T-helper 1 cell (primary cell): ENCODE results near the gene OR14A2.
"Not testable (repeated sequence)": the region's sequence is repeated elsewhere in the genome, so short reads cannot be mapped to it uniquely, and the experiment has no call there.

Source experiments
- DNase-seq, 5 donors: peaks; one replicate each; pipeline ENCODE4 v3.0.0-alpha.2; 2012 to 2020
- total RNA-seq, 4 donors: gene quantifications; one replicate each; lab custom pipeline; 2026; lab: John Stamatoyannopoulos, UW

OR14A2 gene
- total RNA-seq, result 0 reads per million in 4 donors

DNA sequence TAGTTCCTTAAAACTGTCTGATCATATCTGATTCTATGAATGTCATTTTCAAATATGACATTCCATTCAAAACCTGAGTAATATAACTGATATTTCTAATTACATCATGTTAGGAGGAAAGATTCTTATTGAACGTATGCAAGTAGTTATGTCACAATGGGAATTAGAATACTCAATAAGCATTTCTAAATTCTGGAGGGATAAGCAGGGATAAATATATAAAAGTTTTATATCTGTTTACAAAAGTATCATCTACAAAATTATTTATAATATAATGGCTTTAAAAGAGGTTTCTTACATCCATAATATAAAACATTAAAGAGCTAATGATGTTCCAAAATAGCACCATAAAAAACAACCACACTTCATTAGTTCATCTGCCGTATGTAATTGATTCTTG lies at the start of gene OR14A2:
TSS of gene OR14A2 (minus strand) at position 101 of the 400 bp plus-strand sequence.
- no peak for DNase-seq

DNA sequence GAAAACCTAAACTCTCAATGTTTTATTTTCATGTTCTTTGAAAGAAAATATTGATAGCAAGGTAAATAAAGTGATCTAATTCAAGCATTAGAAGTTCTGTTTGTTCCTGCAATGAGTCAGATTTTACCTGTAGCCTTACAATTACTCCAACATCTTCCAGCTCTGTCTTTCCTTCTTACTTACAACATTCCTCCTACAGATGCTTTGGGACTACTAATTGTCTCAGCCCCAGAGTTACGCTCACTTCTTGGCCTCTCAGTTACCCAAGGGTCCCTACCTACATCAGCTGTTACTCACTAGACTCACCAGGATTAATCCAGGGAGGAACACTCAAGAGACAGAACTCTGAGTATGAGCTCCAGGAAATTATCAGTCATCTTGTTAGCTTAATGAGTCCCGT lies 49.6 kb upstream of the OR14A2 start:
- DNase-seq, result no peak

DNA sequence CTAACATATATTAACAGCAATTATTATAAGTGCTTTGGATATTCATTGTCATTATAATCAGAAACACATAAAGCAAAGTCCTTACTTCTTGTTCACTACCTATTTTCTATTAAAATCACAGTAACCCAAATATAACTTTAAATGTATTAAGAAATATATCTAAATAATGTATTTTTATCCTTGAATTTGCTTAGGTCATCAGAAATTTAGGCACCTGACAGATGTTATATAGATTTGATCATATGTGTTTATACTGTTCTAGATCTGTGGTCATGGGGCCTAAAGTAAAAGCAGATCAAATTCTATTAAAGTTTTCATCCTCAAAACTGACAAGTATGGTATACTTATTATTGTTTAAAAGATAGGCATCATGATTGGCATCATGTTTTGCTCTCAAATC lies 21.7 kb upstream of the OR14A2 start:
- DNase-seq, result no peak

DNA sequence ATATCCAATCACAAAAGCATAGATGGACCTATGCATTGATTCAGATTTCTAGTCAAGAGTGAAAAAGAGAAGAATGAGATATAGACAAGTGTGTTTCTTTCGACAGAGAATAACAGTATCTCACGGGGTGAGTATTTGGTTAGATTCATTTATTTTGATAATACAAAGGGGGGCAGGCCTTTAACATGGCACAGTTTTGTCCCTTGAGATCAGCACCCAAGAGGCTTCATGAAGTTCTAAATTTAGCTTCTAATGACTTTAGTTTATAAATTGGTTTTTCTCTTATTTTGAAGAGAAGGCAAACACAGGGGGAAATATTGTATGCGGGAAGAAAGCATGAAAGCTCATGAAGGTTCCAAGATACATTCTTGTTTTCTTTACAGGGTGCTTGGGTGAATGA lies 12.5 kb upstream of the OR14A2 start, which contains the start of gene OR1C1:
TSS of gene OR1C1 (minus strand) at position 101 of the 400 bp plus-strand sequence. CDS start 2,150 bp downstream, outside the sequence.
- DNase-seq, result no peak

DNA sequence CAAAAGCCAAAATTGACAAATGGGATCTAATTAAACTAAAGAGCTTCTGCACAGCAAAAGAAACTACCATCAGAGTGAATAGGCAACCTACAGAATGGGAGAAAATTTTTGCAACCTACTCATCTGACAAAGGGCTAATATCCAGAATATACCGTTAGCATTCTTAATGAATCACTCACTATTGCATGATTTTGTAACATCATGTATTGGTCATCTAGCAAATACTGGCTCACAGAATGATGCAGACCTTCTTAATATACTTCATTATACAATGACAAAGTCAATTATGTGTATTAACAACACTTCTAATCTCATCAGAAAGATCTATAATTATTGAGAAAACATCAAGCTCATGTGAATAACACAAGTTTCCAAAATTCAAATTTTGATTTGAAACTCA lies 6.4 kb upstream of the OR14A2 start:
- not testable (repeated sequence) for DNase-seq

DNA sequence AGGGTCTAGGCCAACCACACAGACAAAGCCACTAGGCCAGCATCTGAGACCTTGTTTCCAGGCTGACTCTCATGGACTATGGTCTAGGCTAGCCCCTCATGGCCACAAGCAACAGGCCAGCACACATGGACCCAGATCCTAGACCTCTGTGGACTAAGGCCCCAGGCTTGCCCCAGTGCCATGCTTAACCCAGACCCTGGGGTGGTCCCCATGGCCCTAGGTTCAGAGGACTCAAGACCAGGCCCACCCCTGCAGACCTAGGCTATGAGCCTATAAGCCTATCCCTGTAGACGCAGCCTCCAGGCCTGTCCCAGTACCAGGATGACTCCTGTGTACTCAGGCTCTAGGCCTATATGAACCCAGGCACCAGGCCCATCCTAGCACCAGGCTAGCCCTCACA lies 1.9 kb upstream of the OR14A2 start:
- DNase-seq, result no peak

DNA sequence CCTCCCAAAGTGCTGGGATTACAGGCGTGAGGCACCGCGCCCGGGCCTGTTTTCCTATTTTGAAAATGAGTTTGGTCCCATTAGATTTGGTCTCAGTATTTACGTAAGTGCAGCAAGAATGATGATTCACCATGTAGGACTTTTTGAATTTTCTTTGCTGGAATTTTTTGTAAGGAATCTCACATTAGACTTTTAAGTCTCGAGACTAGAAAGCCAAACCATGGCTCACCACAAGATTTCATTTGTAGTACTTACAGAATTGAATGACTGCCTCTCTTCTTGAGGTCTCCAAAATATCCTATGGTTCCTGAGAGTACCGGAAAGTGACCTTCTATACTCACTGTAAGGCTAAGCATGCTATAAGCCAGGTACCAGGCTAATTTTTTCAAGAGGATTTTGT lies 325 bp downstream of the OR14A2 start:
- DNase-seq, result no peak

DNA sequence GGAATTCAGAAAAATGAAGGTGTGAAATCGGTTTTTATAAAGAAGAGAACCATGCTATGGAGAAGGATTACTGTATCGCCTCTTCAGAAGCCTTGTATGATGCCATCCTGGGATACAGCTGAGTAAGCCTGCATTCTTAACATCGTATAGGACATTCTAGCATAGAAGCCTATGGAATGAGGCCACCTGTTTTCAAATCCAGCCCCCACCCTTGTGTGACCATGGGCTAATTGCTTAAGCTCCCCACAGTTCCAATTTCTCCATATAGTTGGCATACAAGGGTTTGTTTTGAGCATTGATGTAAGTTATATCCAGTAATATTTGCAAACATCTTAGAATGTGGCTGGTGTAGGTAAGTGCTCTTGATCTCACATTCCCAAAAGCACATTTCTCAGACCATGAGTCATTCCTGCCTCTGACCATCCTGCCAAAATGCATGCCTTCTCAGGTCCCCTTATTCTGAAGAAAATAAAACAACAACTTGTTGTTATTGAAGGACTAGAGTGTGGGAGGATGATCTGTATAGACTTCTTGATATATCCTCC lies 1.5 kb downstream of the OR14A2 start:
- DNase-seq, result no peak

DNA sequence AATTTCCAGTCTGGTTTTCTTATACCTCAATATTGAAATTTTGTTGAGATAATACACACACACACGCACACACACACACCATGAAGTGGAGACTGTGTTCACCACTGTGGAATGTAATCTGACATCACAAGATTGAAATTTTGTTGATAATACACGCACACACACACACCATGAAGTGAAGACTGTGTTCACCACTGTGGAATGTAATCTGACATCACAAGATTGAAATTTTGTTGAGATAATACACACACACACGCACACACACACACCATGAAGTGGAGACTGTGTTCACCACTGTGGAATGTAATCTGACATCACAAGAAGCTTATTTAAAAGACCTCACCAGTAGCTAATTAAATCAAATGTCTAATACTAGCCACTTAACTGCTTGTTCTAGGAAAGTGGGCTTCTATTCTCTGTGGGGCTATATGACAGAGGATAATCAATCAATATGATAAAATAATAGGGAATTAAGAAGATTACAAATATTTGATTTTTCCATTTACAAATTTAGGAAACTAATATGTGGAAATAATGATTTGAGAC lies 5.7 kb downstream of the OR14A2 start:
- DNase-seq, result not testable (repeated sequence)

DNA sequence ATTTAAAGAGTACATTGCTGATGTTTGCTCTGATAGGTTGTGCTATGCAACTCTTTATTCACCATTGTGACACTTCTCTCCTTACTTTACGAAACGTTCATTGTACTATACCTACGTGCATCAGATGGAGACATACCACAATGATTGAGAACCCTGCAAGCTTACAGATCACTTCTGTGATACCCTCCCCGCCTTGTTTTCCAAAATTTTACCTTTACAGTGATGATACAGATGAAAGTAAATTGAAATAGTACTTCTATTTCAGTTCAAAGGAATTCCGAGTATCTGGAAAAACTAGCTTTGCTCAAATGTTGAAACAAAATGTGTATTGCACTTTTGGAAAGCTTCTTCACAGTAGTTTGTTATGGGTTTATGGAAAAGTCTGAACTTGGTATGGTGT lies 6.2 kb downstream of the OR14A2 start:
- DNase-seq, result no peak

DNA sequence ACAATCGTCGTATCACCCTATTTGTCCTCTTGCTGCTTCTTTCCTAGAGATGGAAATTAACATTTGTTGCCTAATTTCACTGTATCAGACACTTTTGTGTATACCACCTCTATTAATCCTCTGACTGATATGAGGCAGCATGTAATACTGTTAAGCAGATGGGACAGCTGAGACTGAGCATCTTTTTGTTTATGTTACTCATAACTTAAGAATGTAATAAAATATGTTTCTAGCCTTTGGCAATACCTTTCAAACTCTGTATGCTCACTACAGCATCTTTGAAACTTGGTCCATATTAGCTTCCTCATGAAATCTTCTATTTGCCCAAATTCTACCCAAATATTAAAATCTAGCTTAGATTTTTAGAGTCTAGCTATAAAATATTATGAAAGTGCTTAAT lies 7.2 kb downstream of the OR14A2 start:
- DNase-seq, result no peak

DNA sequence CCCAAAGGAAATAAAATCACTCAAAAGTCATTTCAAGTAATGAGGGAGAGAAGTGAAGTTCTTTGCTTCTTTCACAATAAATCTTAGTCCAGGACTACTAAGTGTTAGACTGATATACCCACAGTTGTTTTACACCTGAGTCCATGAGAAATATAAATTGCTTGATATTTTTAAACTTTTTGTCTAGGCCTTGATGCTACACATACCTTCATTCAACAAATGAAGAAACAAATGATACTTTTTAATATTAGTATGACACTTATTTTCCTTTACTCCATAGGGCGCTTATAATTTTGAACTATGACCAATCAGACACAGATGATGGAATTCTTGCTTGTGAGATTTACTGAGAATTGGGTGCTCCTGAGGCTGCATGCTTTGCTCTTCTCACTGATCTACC lies 9.6 kb downstream of the OR14A2 start, which contains the start of gene OR14K1:
TSS of gene OR14K1 (plus strand) at position 301 of the 400 bp plus-strand sequence. CDS start at position 301, 0 bp downstream.
- no peak for DNase-seq

DNA sequence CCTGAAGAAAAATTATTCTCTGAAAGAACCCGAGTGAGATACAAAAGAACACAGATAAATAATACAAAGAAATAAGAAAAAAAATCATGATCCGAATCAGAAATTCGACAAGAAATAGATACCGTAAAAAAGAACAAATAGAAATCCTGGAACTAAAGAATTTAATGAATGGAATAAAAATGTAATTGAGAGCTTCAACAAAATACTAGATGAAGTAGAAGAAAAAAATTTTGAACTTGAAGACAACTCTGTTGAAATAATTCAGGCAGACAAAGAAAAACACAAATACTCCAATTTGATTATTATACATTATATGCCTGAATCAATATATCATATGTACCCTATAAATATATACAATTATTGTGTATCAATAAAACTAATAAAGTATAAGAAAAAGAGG lies 26.7 kb downstream of the OR14A2 start:
- DNase-seq, result no peak

DNA sequence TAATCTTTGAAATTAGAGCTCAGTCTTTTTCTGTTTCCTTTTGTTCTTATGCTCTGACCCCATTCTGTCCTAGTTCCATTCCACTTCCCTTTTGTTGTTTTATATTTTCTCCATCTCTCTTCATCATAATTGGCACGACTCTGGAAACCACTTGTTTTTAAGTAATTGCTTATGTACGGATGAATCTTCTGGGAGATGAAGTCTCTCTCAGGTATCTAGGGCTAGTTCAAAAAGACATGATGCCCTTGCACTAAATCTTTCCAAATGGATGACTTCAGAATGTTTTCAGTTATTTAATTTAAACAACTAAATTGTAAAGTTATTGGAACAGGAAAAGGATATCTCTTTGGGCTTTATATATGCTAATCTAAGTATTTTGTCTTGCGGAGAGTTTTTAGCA lies 31.4 kb downstream of the OR14A2 start, which contains the start of gene OR6F1:
TSS of gene OR6F1 (minus strand) at position 101 of the 400 bp plus-strand sequence. CDS start 3,891 bp downstream, outside the sequence.
- no peak for DNase-seq

DNA sequence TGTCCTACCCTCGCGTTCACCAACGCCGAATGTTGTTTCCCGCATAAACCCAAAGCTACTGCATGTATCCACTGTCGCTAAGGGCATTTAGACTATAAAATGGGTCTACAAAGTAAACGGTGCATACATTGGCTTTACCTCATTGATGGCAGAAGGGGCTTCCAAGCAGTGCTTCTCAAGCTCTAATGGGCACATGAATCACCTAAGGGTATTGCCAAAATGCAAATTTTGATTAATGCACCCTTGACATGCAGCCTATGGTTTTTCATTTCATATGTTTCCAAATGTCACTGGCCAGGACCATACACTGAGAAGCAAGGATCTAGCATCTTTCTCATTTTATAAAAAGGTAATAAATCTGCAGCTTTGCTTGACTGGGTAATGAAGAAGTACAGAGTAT lies 34.2 kb downstream of the OR14A2 start:
- DNase-seq, result no peak

DNA sequence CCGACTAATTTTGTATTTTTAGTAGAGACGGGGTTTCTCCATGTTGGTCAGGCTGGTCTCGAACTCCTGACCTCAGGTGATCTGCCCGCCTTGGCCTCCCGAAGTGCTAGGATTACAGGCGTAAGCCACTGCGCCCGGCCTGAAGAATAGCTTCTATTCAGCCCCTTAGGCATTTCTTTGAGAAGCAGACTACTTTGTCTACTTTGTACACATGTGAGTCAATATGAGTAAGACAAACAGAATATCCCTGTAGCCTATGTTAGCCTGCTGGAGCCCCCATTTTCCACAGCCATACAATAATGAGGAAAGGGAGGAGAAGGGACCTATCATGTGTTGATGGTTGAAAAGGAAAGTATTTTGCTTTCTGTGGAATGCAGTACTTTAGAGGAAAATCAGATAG lies 37.3 kb downstream of the OR14A2 start:
- not testable (repeated sequence) for DNase-seq

DNA sequence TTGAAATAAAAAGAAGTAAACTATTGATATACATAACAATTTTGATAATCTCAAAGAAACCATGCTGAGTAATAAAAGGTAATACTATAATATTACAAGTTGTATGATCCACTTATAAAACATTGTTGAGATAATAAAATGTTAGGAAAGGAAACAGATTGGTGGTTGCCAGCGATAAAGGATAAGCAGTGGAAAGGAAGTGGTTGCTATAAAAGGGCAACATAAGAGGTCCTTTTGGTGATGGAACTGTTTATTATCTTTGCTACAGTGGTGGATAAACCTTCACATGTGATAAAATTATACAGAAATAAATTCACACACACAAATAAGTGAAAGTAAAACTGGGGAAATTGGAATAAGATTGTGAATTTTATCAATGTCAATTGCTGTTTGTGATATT lies 46.6 kb downstream of the OR14A2 start:
- DNase-seq, result no peak

DNA sequence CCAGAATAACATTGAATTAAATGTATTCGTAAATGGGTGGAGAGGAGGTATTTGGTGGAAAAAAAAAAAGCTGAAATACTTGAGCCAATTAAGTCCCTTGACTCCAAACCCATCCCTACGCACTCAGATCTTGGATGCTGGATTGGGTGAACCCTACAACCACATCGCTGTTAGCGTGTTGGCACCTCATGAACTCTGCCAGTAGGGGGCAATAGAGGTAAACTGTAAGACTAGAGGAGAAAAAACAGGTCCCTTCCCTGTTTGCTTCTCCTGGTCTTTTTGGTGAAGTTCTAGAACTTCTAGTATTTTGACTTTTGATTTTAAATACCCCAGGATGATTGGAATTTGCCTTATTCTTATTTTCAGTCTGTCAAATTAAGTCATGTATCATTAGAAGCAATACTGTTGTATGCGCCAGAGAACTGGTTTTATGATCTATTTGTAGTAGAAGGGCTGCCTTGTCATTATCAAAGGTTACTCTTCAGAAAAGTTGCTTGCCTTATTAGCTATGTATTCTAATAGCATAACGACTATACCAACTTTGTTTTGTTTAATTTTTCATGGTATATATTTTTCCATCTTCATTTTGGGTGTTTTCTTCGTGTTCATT lies 66.5 kb downstream of the OR14A2 start:
- DNase-seq, result peak in 2 of 5 donors; percentile 6 to 14

DNA sequence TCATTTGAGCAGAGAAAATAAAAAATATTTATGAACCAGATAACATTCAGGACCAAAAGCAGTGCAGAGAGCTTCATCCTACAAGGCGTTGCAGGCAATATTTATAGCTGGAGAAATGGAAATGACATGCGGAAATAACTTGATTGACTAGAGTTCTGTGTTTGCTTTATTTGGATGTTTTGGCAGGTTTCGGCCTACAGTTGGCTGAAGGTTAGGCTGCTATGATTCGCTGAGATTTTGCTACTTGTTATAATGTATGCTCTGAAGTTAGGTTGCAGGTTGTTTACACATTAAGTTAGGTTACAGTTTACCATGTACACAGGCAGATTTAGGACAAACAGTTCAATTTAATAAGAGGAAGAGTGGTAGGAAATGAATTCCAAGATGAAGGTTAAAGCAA lies 67.8 kb downstream of the OR14A2 start:
- DNase-seq, result no peak

DNA sequence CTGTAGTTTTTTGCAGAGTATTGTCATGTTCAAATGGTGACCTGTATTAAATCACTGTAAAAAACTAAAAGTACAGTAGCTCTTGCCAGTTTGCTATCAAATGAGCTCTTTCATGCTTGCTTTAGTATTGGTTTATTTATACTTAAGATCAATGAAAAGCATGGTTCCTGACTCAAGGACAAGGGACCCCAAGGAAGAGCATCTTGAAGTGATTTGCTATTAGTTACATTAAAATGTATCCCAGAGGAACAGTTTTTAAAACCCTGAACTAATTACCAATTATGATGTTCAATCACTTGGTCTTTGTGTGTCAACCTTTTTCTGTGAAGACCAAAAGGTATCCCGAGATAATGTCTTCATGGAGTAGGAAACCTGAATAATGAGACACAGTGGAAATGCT lies 68.3 kb downstream of the OR14A2 start, which contains the start of gene OR13G1:
TSS of gene OR13G1 (minus strand) at position 101 of the 400 bp plus-strand sequence. CDS start 6,698 bp downstream, outside the sequence.
- DNase-seq, result no peak
